ENCODE measurements around the gene RAD17. TPM values are rescaled to one million over a fixed set of nuclear protein-coding genes. Genes with fewer than 3 reads are reported as not detected.
A peak's percentile ranks its signal among the peaks of the same experiment; 100 is the strongest.
"Not testable (repeated sequence)": the region's sequence is repeated elsewhere in the genome, so short reads cannot be mapped to it uniquely, and the experiment has no call there.

RAD17 gene
- polyA plus RNA-seq, 1 experiment = 18.0 TPM

GRCh38 chr5:69418554-69418953, 48.9 kb downstream of the RAD17 start:
- POLR2A ChIA-PET = no interaction called here
- no peaks in the 10 kb centered on the region for H3K27me3 ChIP-seq (ENCODE audit: control insufficient read depth, insufficient read depth, low read length)
- peaks cover 2% of the 10 kb centered on the region; the same call in 1 of the 2 replicates for H3K36me3 ChIP-seq (ENCODE audit: control insufficient read depth, insufficient read depth, low read length)
- DNase-seq (ENCODE audit: low read depth) = no peak
- CTCF ChIA-PET = no interaction called here
- TF ChIP-seq CTCF (IDR thresholded peaks at IDR 0.05; ENCODE audit: insufficient read depth, low read depth, low read length) = no peak
- H3K4me3 ChIP-seq (ENCODE audit: low read depth, low read length) = no peak overlapping the region

- no peaks in the 10 kb centered on the region for H3K27me3 ChIP-seq (ENCODE audit: control insufficient read depth, insufficient read depth, low read length)
- TF ChIP-seq CTCF (IDR thresholded peaks at IDR 0.05; ENCODE audit: insufficient read depth, low read depth, low read length) = no peak
- H3K36me3 ChIP-seq (ENCODE audit: control insufficient read depth, insufficient read depth, low read length) = no peaks in the 10 kb centered on the region
- ChIA-PET CTCF (no interaction called here), POLR2A (no interaction called here)
- H3K4me3 ChIP-seq (ENCODE audit: low read depth, low read length) = no peak overlapping the region
- DNase-seq (ENCODE audit: low read depth) = no peak
Observed at GRCh38 chr5:69431424-69432303, 62.0 kb downstream of the RAD17 start.

GRCh38 chr5:69432412-69433206, 63.0 kb downstream of the RAD17 start:
- ChIA-PET POLR2A (no interaction called here), CTCF (interaction anchor here (0.7 kb wide), 1 partner anchor 98 kb away, joined by 3 read pairs; no protein-coding TSS in a partner anchor)
- no peaks in the 10 kb centered on the region for H3K36me3 ChIP-seq (ENCODE audit: control insufficient read depth, insufficient read depth, low read length)

GRCh38 chr5:69435276-69435884, 65.8 kb downstream of the RAD17 start:
- CTCF ChIA-PET; H3K36me3 ChIP-seq (ENCODE audit: control insufficient read depth, insufficient read depth, low read length); POLR2A ChIA-PET; H3K27me3 ChIP-seq (ENCODE audit: control insufficient read depth, insufficient read depth, low read length); H3K4me3 ChIP-seq (ENCODE audit: low read depth, low read length): not testable (repeated sequence)
- peak; percentile 17 for DNase-seq (ENCODE audit: low read depth)

More at GRCh38 chr5:69432412-69433206, 63.0 kb downstream of the RAD17 start:
- H3K4me3 ChIP-seq (ENCODE audit: low read depth, low read length) = no peak overlapping the region
- no peaks in the 10 kb centered on the region for H3K27me3 ChIP-seq (ENCODE audit: control insufficient read depth, insufficient read depth, low read length)
- TF ChIP-seq CTCF (IDR thresholded peaks at IDR 0.05; ENCODE audit: insufficient read depth, low read depth, low read length) = no peak
- no peak for DNase-seq (ENCODE audit: low read depth)

- TF ChIP-seq CTCF (IDR thresholded peaks at IDR 0.05; ENCODE audit: insufficient read depth, low read depth, low read length) = no peak
- H3K4me3 ChIP-seq (ENCODE audit: low read depth, low read length) = no peak overlapping the region
- H3K27me3 ChIP-seq (ENCODE audit: control insufficient read depth, insufficient read depth, low read length) = no peaks in the 10 kb centered on the region
- DNase-seq (ENCODE audit: low read depth) = no peak
- POLR2A ChIA-PET = no interaction called here
- H3K36me3 ChIP-seq (ENCODE audit: control insufficient read depth, insufficient read depth, low read length) = no peaks in the 10 kb centered on the region
- CTCF ChIA-PET = no interaction called here
Observed at GRCh38 chr5:69444127-69444754, 74.6 kb downstream of the RAD17 start.

All from BJ (cell line).